WTC11 (cell line): ENCODE measurements around the gene ACSL5. TPM values are rescaled to one million over a fixed set of nuclear protein-coding genes. Genes with fewer than 3 reads are reported as not detected.

Experiments
- ATAC-seq: fragments of 200-7000 bp; cut with Tn5 transposase; 2 replicates; pipeline ENCODE4 v1.10.0; 2021; ENCODE audit warnings: mild to moderate bottlenecking, moderate library complexity
- CTCF ChIA-PET: fragments of 300-600 bp; sonication (Branson Sonifier 250); formaldehyde crosslinking; loops from one replicate; lab custom pipeline; 2021; ENCODE audit warnings: antibody characterized with exemption; lab: Charles Lee
- POLR2A ChIA-PET: fragments of 350-600 bp; sonication (Branson Sonifier 250); formaldehyde crosslinking; loops from one replicate; lab custom pipeline; 2021; ENCODE audit warnings: antibody characterized with exemption; lab: Charles Lee
- DNase-seq: peaks from one replicate; pipeline ENCODE4 v3.0.0; 2021; ENCODE audit warnings: low spot score
- H3K27ac Mint-ChIP-seq: 2 replicates; pipeline ENCODE4 v1.8.0; 2021; ENCODE audit warnings: mixed read lengths
- H3K27me3 Mint-ChIP-seq: 2 replicates; pipeline ENCODE4 v1.8.0; 2021; ENCODE audit warnings: low read depth, mild to moderate bottlenecking, moderate library complexity, mixed read lengths
- H3K36me3 Mint-ChIP-seq: 2 replicates; pipeline ENCODE4 v1.8.0; 2021; ENCODE audit warnings: mixed read lengths
- H3K4me1 Mint-ChIP-seq: 2 replicates; pipeline ENCODE4 v1.8.0; 2022; ENCODE audit warnings: mixed read lengths
- H3K4me3 Mint-ChIP-seq: 2 replicates; pipeline ENCODE4 v1.8.0; 2021; ENCODE audit warnings: mild to moderate bottlenecking, moderate library complexity, mixed read lengths
- H3K9me3 Mint-ChIP-seq: 2 replicates; pipeline ENCODE4 v1.8.0; 2021; ENCODE audit warnings: mixed read lengths
- CBFB ChIP-seq: sonication (generic); formaldehyde crosslinking; IDR thresholded peaks from 2 replicates; pipeline ENCODE4 v1.8.1; 2022; ENCODE audit warnings: mild to moderate bottlenecking, low read depth, missing genetic modification reagents
- E2F4 ChIP-seq: sonication (generic); formaldehyde crosslinking; IDR thresholded peaks from 2 replicates; pipeline ENCODE4 v1.8.1; 2022; ENCODE audit warnings: low read depth, mild to moderate bottlenecking, moderate library complexity, missing genetic modification reagents, borderline replicate concordance
- ELF4 ChIP-seq: sonication (generic); formaldehyde crosslinking; IDR thresholded peaks from 2 replicates; pipeline ENCODE4 v1.8.1; 2022; ENCODE audit warnings: low read depth, mild to moderate bottlenecking, moderate library complexity, missing genetic modification reagents
- HMGA2 ChIP-seq: fragments of 250-450 bp; sonication (Bioruptor Pico); IDR thresholded peaks from 2 replicates; pipeline ENCODE4 v1.4.0; 2021; ENCODE audit warnings: mild to moderate bottlenecking, moderate library complexity
- NFATC4 ChIP-seq: fragments of 250-450 bp; sonication (Bioruptor Pico); IDR thresholded peaks from 2 replicates; pipeline ENCODE4 v1.9.0; 2021; ENCODE audit warnings: mild to moderate bottlenecking
- NFE2L1 ChIP-seq: sonication (generic); formaldehyde crosslinking; IDR thresholded peaks from 2 replicates; pipeline ENCODE4 v1.8.1; 2023; ENCODE audit warnings: missing genetic modification reagents
- NFYB ChIP-seq: sonication (generic); formaldehyde crosslinking; conservative IDR thresholded peaks from 2 replicates; pipeline ENCODE4 v1.8.0; 2022; ENCODE audit warnings: low read depth, missing genetic modification reagents
- SMAD4 ChIP-seq: sonication (generic); formaldehyde crosslinking; IDR thresholded peaks from 2 replicates; pipeline ENCODE4 v1.8.0; 2022; ENCODE audit warnings: mild to moderate bottlenecking, missing genetic modification reagents
- ZNF232 ChIP-seq: sonication (generic); formaldehyde crosslinking; IDR thresholded peaks from 2 replicates; pipeline ENCODE4 v1.8.0; 2022; ENCODE audit warnings: mild to moderate bottlenecking, missing genetic modification reagents
- total RNA-seq: library from RNA; stranded (reverse); gene quantifications from 3 replicates; pipeline ENCODE4 v1.2.3, GENCODE V29; 2021
- TF ChIP-seq, protein P1 (sequence below): fragments of 250-450 bp; sonication (Bioruptor Pico); IDR thresholded peaks from 2 replicates; pipeline ENCODE4 v1.9.0; 2021; ENCODE audit warnings: mild to moderate bottlenecking, borderline replicate concordance
- TF ChIP-seq, protein P2 (sequence below): sonication (generic); formaldehyde crosslinking; IDR thresholded peaks from 2 replicates; pipeline ENCODE4 v1.8.1; 2023; ENCODE audit warnings: mild to moderate bottlenecking, moderate library complexity, missing genetic modification reagents
- TF ChIP-seq, protein P3 (sequence below): sonication (generic); formaldehyde crosslinking; IDR thresholded peaks from 2 replicates; pipeline ENCODE4 v1.8.1; 2022; ENCODE audit warnings: low read depth, missing genetic modification reagents, borderline replicate concordance
- TF ChIP-seq, protein P4 (sequence below): sonication (generic); formaldehyde crosslinking; IDR thresholded peaks from 2 replicates; pipeline ENCODE4 v1.8.1; 2023; ENCODE audit warnings: mild to moderate bottlenecking, missing genetic modification reagents, moderate library complexity
- TF ChIP-seq, protein P5 (sequence below): fragments of 250-450 bp; sonication (Bioruptor Pico); IDR thresholded peaks from 2 replicates; pipeline ENCODE4 v1.8.0; 2021; ENCODE audit warnings: mild to moderate bottlenecking
- TF ChIP-seq, protein P6 (sequence below): sonication (generic); formaldehyde crosslinking; IDR thresholded peaks from 2 replicates; pipeline ENCODE4 v1.8.1; 2023; ENCODE audit warnings: mild to moderate bottlenecking, missing genetic modification reagents

The ACSL5 gene
- total RNA-seq, 1 experiment from 2014 or later: 0.22 TPM

DNA sequence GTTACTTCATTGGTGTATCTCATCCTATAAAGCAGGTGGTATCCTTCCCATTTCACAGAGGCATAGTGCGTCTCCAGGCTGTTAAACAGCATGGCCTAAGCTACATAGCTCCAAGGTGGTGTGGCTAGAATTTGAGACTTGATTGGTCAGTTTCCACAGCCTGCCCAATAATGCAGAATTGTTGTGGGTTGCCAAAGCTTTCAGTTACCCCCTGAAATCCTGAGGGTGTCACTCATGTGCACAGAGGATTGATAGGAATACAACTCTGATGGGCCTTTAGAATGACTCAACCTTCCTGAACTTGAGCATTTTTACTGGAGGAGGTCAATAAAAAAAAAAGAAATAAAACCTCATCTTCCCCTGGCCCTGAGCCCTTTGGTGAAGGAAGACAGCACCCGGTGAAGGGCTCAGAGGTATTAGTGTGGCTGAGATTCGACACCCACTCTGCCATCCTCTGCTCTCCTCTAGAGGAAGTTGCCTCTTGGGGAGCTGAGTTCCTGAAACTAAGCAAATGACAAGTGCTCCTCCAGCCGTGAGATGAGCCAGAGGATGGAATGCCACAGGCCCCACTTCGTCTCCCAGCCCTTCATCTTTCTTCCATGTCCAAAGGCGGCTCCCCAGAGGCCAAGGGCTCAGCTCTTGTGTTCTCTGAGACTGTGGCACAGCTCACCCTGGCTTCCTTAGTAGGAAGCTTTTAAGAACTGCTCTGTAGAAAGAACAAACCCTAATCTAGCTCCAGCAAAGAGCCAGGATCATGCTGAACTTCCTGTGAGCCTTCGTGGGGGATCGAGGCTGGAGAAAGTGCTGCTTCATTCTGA lies 1.0 kb downstream of the ACSL5 start (continued):
- TF ChIP-seq, protein P1, sequence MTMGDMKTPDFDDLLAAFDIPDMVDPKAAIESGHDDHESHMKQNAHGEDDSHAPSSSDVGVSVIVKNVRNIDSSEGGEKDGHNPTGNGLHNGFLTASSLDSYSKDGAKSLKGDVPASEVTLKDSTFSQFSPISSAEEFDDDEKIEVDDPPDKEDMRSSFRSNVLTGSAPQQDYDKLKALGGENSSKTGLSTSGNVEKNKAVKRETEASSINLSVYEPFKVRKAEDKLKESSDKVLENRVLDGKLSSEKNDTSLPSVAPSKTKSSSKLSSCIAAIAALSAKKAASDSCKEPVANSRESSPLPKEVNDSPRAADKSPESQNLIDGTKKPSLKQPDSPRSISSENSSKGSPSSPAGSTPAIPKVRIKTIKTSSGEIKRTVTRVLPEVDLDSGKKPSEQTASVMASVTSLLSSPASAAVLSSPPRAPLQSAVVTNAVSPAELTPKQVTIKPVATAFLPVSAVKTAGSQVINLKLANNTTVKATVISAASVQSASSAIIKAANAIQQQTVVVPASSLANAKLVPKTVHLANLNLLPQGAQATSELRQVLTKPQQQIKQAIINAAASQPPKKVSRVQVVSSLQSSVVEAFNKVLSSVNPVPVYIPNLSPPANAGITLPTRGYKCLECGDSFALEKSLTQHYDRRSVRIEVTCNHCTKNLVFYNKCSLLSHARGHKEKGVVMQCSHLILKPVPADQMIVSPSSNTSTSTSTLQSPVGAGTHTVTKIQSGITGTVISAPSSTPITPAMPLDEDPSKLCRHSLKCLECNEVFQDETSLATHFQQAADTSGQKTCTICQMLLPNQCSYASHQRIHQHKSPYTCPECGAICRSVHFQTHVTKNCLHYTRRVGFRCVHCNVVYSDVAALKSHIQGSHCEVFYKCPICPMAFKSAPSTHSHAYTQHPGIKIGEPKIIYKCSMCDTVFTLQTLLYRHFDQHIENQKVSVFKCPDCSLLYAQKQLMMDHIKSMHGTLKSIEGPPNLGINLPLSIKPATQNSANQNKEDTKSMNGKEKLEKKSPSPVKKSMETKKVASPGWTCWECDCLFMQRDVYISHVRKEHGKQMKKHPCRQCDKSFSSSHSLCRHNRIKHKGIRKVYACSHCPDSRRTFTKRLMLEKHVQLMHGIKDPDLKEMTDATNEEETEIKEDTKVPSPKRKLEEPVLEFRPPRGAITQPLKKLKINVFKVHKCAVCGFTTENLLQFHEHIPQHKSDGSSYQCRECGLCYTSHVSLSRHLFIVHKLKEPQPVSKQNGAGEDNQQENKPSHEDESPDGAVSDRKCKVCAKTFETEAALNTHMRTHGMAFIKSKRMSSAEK (CRISPR knock-in tag): no peak
- TF ChIP-seq CBFB (no peak), E2F4 (CRISPR knock-in tag) (no peak)

- POLR2A ChIA-PET: interaction anchor here (0.6 kb wide), 1 partner anchor 25 kb away, joined by 7 read pairs; no protein-coding TSS in a partner anchor
- TF ChIP-seq, protein P2, sequence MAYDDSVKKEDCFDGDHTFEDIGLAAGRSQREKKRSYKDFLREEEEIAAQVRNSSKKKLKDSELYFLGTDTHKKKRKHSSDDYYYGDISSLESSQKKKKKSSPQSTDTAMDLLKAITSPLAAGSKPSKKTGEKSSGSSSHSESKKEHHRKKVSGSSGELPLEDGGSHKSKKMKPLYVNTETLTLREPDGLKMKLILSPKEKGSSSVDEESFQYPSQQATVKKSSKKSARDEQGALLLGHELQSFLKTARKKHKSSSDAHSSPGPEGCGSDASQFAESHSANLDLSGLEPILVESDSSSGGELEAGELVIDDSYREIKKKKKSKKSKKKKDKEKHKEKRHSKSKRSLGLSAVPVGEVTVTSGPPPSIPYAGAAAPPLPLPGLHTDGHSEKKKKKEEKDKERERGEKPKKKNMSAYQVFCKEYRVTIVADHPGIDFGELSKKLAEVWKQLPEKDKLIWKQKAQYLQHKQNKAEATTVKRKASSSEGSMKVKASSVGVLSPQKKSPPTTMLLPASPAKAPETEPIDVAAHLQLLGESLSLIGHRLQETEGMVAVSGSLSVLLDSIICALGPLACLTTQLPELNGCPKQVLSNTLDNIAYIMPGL (CRISPR knock-in tag): no peak
- Mint-ChIP-seq H3K4me3 (no peak overlapping the region), H3K27ac (no peak overlapping the region), H3K9me3 (peaks cover 18% of the 10 kb centered on the region), H3K36me3 (peaks cover 2% of the 10 kb centered on the region; the same call in 1 of the 2 replicates), H3K27me3 (no peaks in the 10 kb centered on the region; the same call in 1 of the 2 replicates), H3K4me1 (peaks cover 7% of the 10 kb centered on the region; the same call in 1 of the 2 replicates)
- CTCF ChIA-PET: no interaction called here
- ATAC-seq (no peak), DNase-seq (no peak)
These were observed 1.9 kb downstream of the ACSL5 start for GRCh38 chr10:112375721-112376395.

- H3K36me3 Mint-ChIP-seq: no peaks in the 10 kb centered on the region
- ChIA-PET POLR2A (interaction anchor here (0.6 kb wide), 1 partner anchor 24 kb away, joined by 7 read pairs; no protein-coding TSS in a partner anchor), CTCF (no interaction called here)
- ATAC-seq (no peak), DNase-seq (no peak)
- H3K27me3 Mint-ChIP-seq: no peaks in the 10 kb centered on the region; the same call in 1 of the 2 replicates
- no peak overlapping the region for H3K27ac Mint-ChIP-seq
- peaks cover 13% of the 10 kb centered on the region for H3K9me3 Mint-ChIP-seq
- no peak overlapping the region for H3K4me3 Mint-ChIP-seq
- peaks cover 7% of the 10 kb centered on the region; the same call in 1 of the 2 replicates for H3K4me1 Mint-ChIP-seq
- no peak for TF ChIP-seq NFE2L1 (CRISPR knock-in tag)
- TF ChIP-seq HMGA2: no peak
- TF ChIP-seq, protein P3, sequence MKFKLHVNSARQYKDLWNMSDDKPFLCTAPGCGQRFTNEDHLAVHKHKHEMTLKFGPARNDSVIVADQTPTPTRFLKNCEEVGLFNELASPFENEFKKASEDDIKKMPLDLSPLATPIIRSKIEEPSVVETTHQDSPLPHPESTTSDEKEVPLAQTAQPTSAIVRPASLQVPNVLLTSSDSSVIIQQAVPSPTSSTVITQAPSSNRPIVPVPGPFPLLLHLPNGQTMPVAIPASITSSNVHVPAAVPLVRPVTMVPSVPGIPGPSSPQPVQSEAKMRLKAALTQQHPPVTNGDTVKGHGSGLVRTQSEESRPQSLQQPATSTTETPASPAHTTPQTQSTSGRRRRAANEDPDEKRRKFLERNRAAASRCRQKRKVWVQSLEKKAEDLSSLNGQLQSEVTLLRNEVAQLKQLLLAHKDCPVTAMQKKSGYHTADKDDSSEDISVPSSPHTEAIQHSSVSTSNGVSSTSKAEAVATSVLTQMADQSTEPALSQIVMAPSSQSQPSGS (CRISPR knock-in tag): no peak
- no peak for TF ChIP-seq E2F4 (CRISPR knock-in tag)
- TF ChIP-seq NFYB: no peak
- TF ChIP-seq ELF4 (CRISPR knock-in tag): no peak
- TF ChIP-seq, protein P4, sequence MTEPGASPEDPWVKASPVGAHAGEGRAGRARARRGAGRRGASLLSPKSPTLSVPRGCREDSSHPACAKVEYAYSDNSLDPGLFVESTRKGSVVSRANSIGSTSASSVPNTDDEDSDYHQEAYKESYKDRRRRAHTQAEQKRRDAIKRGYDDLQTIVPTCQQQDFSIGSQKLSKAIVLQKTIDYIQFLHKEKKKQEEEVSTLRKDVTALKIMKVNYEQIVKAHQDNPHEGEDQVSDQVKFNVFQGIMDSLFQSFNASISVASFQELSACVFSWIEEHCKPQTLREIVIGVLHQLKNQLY (CRISPR knock-in tag): no peak
- TF ChIP-seq, protein P5, sequence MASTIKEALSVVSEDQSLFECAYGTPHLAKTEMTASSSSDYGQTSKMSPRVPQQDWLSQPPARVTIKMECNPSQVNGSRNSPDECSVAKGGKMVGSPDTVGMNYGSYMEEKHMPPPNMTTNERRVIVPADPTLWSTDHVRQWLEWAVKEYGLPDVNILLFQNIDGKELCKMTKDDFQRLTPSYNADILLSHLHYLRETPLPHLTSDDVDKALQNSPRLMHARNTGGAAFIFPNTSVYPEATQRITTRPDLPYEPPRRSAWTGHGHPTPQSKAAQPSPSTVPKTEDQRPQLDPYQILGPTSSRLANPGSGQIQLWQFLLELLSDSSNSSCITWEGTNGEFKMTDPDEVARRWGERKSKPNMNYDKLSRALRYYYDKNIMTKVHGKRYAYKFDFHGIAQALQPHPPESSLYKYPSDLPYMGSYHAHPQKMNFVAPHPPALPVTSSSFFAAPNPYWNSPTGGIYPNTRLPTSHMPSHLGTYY: no peak
- no peak for TF ChIP-seq NFATC4
- TF ChIP-seq ZNF232 (CRISPR knock-in tag): no peak
- TF ChIP-seq SMAD4 (CRISPR knock-in tag): no peak
- TF ChIP-seq, protein P6, sequence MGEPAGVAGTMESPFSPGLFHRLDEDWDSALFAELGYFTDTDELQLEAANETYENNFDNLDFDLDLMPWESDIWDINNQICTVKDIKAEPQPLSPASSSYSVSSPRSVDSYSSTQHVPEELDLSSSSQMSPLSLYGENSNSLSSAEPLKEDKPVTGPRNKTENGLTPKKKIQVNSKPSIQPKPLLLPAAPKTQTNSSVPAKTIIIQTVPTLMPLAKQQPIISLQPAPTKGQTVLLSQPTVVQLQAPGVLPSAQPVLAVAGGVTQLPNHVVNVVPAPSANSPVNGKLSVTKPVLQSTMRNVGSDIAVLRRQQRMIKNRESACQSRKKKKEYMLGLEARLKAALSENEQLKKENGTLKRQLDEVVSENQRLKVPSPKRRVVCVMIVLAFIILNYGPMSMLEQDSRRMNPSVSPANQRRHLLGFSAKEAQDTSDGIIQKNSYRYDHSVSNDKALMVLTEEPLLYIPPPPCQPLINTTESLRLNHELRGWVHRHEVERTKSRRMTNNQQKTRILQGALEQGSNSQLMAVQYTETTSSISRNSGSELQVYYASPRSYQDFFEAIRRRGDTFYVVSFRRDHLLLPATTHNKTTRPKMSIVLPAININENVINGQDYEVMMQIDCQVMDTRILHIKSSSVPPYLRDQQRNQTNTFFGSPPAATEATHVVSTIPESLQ (CRISPR knock-in tag): no peak
These were observed 2.5 kb downstream of the ACSL5 start for GRCh38 chr10:112376396-112376790.
